H1 (cell line): ENCODE data around the gene HS3ST3B1. TPM values are rescaled to one million over a fixed set of nuclear protein-coding genes. Genes with fewer than 3 reads are reported as not detected.

Experiments used
- BACH1 ChIP-seq: IDR thresholded peaks from 2 replicates; pipeline ENCODE4 v1.6.1; 2012; ENCODE audit warnings: low read length, improper control_type of control experiment
- CBX5 ChIP-seq: fragments of 300-800, 300-1000 bp; sonication (generic); IDR thresholded peaks from 2 replicates; pipeline ENCODE4 v1.7.1; 2016; ENCODE audit warnings: antibody characterized with exemption, low read length, low read depth
- GABPA ChIP-seq: IDR thresholded peaks from 2 replicates; pipeline ENCODE4 v1.6.1; 2011; ENCODE audit warnings: mild to moderate bottlenecking, low read length, moderate library complexity, borderline replicate concordance; ENCODE audit not compliant: insufficient read depth
- HDAC2 ChIP-seq, 2 experiments: fragments of 300-600 bp in 1 of 2; sonication (generic) in 1 of 2; IDR thresholded peaks; 2 replicates each; pipeline ENCODE4 v1.6.1; 2011 to 2012; ENCODE audit warnings: low read depth in 2 of 2, low read length in 2 of 2, mild to moderate bottlenecking in 2 of 2, moderate library complexity in 2 of 2, borderline replicate concordance in 1 of 2, inconsistent platforms in 1 of 2
- RAD21 ChIP-seq, 2 experiments: IDR thresholded peaks in 1 of 2; conservative IDR thresholded peaks in 1 of 2; 2 replicates each; pipeline ENCODE4 v1.6.1; 2011; ENCODE audit warnings: low read depth in 2 of 2, low read length in 2 of 2, improper control_type of control experiment in 1 of 2, inconsistent platforms in 1 of 2, mild to moderate bottlenecking in 1 of 2, moderate library complexity in 1 of 2
- polyA plus RNA-seq, 7 experiments: library from polyadenylated mRNA; depleted of rRNA in 3 of 7; stranded (reverse) in 5 of 7; unstranded in 2 of 7; fragments of >200 nt in 5 of 7; fragments of 200-250 nt in 2 of 7; gene quantifications; 1 replicate in 5 of 7; 2 replicates in 1 of 7; 4 replicates in 1 of 7; pipeline versions ENCODE4 v1.2.1 to v1.2.3, GENCODE V29; 2011 to 2013; ENCODE audit warnings: missing spikeins in 2 of 7, mixed read lengths in 2 of 7
- total RNA-seq: library from RNA; stranded (reverse); fragmentation: NEBNext Ultra II Directional; extraction: Animal tissue kit (Norgen Biotek cat#: 25700); gene quantifications from 2 replicates; pipeline ENCODE4 v1.2.1, GENCODE V29; 2021
- TF ChIP-seq, protein P1 (sequence below): fragments of 300-600 bp; sonication (generic); IDR thresholded peaks from 2 replicates; pipeline ENCODE4 v1.7.1; 2012; ENCODE audit warnings: low read length, moderate library complexity, mild to moderate bottlenecking, inconsistent platforms; ENCODE audit not compliant: insufficient replicate concordance
- TF ChIP-seq, protein P2 (sequence below): IDR thresholded peaks from 2 replicates; pipeline ENCODE4 v1.6.1; 2011; ENCODE audit warnings: low read length, improper control_type of control experiment

HS3ST3B1 gene
- total and polyA plus RNA-seq, 2 of the 8 experiments (the other 6 are each of a cell fraction or from before 2014, with no cell fraction given) = 4.7 to 14.4 TPM

GRCh38 chr17:14398766-14399165 lies 97.9 kb downstream of the HS3ST3B1 start (continued):
- TF ChIP-seq, protein P1, sequence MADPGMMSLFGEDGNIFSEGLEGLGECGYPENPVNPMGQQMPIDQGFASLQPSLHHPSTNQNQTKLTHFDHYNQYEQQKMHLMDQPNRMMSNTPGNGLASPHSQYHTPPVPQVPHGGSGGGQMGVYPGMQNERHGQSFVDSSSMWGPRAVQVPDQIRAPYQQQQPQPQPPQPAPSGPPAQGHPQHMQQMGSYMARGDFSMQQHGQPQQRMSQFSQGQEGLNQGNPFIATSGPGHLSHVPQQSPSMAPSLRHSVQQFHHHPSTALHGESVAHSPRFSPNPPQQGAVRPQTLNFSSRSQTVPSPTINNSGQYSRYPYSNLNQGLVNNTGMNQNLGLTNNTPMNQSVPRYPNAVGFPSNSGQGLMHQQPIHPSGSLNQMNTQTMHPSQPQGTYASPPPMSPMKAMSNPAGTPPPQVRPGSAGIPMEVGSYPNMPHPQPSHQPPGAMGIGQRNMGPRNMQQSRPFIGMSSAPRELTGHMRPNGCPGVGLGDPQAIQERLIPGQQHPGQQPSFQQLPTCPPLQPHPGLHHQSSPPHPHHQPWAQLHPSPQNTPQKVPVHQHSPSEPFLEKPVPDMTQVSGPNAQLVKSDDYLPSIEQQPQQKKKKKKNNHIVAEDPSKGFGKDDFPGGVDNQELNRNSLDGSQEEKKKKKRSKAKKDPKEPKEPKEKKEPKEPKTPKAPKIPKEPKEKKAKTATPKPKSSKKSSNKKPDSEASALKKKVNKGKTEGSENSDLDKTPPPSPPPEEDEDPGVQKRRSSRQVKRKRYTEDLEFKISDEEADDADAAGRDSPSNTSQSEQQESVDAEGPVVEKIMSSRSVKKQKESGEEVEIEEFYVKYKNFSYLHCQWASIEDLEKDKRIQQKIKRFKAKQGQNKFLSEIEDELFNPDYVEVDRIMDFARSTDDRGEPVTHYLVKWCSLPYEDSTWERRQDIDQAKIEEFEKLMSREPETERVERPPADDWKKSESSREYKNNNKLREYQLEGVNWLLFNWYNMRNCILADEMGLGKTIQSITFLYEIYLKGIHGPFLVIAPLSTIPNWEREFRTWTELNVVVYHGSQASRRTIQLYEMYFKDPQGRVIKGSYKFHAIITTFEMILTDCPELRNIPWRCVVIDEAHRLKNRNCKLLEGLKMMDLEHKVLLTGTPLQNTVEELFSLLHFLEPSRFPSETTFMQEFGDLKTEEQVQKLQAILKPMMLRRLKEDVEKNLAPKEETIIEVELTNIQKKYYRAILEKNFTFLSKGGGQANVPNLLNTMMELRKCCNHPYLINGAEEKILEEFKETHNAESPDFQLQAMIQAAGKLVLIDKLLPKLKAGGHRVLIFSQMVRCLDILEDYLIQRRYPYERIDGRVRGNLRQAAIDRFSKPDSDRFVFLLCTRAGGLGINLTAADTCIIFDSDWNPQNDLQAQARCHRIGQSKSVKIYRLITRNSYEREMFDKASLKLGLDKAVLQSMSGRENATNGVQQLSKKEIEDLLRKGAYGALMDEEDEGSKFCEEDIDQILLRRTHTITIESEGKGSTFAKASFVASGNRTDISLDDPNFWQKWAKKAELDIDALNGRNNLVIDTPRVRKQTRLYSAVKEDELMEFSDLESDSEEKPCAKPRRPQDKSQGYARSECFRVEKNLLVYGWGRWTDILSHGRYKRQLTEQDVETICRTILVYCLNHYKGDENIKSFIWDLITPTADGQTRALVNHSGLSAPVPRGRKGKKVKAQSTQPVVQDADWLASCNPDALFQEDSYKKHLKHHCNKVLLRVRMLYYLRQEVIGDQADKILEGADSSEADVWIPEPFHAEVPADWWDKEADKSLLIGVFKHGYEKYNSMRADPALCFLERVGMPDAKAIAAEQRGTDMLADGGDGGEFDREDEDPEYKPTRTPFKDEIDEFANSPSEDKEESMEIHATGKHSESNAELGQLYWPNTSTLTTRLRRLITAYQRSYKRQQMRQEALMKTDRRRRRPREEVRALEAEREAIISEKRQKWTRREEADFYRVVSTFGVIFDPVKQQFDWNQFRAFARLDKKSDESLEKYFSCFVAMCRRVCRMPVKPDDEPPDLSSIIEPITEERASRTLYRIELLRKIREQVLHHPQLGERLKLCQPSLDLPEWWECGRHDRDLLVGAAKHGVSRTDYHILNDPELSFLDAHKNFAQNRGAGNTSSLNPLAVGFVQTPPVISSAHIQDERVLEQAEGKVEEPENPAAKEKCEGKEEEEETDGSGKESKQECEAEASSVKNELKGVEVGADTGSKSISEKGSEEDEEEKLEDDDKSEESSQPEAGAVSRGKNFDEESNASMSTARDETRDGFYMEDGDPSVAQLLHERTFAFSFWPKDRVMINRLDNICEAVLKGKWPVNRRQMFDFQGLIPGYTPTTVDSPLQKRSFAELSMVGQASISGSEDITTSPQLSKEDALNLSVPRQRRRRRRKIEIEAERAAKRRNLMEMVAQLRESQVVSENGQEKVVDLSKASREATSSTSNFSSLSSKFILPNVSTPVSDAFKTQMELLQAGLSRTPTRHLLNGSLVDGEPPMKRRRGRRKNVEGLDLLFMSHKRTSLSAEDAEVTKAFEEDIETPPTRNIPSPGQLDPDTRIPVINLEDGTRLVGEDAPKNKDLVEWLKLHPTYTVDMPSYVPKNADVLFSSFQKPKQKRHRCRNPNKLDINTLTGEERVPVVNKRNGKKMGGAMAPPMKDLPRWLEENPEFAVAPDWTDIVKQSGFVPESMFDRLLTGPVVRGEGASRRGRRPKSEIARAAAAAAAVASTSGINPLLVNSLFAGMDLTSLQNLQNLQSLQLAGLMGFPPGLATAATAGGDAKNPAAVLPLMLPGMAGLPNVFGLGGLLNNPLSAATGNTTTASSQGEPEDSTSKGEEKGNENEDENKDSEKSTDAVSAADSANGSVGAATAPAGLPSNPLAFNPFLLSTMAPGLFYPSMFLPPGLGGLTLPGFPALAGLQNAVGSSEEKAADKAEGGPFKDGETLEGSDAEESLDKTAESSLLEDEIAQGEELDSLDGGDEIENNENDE = no peak
- TF ChIP-seq GABPA (no peak), RAD21 (IDR thresholded peaks at IDR 0.05 in 1 of 2, conservative IDR thresholded peaks at IDR 0.05 in 1 of 2; ENCODE audit: low read depth in 2 of 2, low read length in 2 of 2) (no peak), BACH1 (no peak), HDAC2 (IDR thresholded peaks at IDR 0.05; ENCODE audit: borderline replicate concordance in 1 of 2, low read depth in 2 of 2, low read length in 2 of 2) (no peak), CBX5 (no peak)
- TF ChIP-seq, protein P2, sequence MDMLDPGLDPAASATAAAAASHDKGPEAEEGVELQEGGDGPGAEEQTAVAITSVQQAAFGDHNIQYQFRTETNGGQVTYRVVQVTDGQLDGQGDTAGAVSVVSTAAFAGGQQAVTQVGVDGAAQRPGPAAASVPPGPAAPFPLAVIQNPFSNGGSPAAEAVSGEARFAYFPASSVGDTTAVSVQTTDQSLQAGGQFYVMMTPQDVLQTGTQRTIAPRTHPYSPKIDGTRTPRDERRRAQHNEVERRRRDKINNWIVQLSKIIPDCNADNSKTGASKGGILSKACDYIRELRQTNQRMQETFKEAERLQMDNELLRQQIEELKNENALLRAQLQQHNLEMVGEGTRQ = no peak
